Colonic mucosa (tissue), 4 donors: ENCODE results near the gene FOXF2. TPM values are rescaled to one million over a fixed set of nuclear protein-coding genes. Genes with fewer than 3 reads are reported as not detected.

Source experiments
- DNase-seq: peaks from one replicate; pipeline ENCODE4 v3.0.0-alpha.2; 2020
- H3K27ac ChIP-seq: fragments of 200-600 bp; one replicate; pipeline ENCODE4 v1.8.0; 2021
- H3K27me3 ChIP-seq: fragments of 200-600 bp; one replicate; pipeline ENCODE4 v1.8.0; 2021
- H3K36me3 ChIP-seq: fragments of 200-600 bp; one replicate; pipeline ENCODE4 v1.8.0; 2021
- H3K4me1 ChIP-seq: fragments of 200-600 bp; one replicate; pipeline ENCODE4 v1.8.0; 2021; ENCODE audit warnings: mild to moderate bottlenecking
- H3K4me3 ChIP-seq: fragments of 200-600 bp; one replicate; pipeline ENCODE4 v1.8.0; 2021
- H3K9ac ChIP-seq, 2 donors: one replicate each; pipeline ENCODE4 v1.7.0; 2013; ENCODE audit warnings: control low read depth in 2 of 2, low read depth in 2 of 2, low read length in 2 of 2
- H3K9me3 ChIP-seq: fragments of 200-600 bp; one replicate; pipeline ENCODE4 v1.8.0; 2021
- CTCF ChIP-seq: fragments of 200-600 bp; IDR thresholded peaks from one replicate; pipeline ENCODE4 v1.8.0; 2022; ENCODE audit warnings: antibody characterized with exemption, mild to moderate bottlenecking
- intact Hi-C: fragments of 100-400 bp; cut with DNase I; formaldehyde crosslinking; loops from one replicate; pipeline ENCODE4 v1.14.1; 2022
- microRNA-seq: library from miRNA; unstranded; fragments of <30 nt; microRNA quantifications from one replicate; pipeline ENCODE4, GENCODE V29; 2019
- total RNA-seq, 2 donors: library from RNA; stranded (reverse); fragmentation: NEBNext Ultra II Directional in 1 of 2; extraction: Animal tissue kit (Norgen Biotek cat#: 25700) in 1 of 2; gene quantifications; one replicate each; pipeline ENCODE4 v1.2.1, GENCODE V29; 2021
- donor health status: healthy.
- donor health status: DM: no; HTN: no; CAD: no.
- donor health status: DM: no; HTN: no; CAD: no.

FOXF2 gene
- total RNA-seq, 2 donors from 2014 or later: 4.2 to 8.4 TPM

- Histone ChIP-seq H3K9ac (no peak overlapping the region), H3K4me3 (no peak overlapping the region), H3K27ac (no peak overlapping the region), H3K4me1 (no peaks in the 10 kb centered on the region), H3K27me3 (no peaks in the 10 kb centered on the region), H3K9me3 (no peaks in the 10 kb centered on the region), H3K36me3 (no peaks in the 10 kb centered on the region)
- TF ChIP-seq CTCF: no peak
- no peak for DNase-seq
- intact Hi-C loops: no loop called here
These were observed 48.4 kb downstream of the FOXF2 start for GRCh38 chr6:1437553-1438406.

- TF ChIP-seq CTCF: no peak
- DNase-seq: no peak
- Histone ChIP-seq H3K9ac (no peak overlapping the region), H3K36me3 (no peaks in the 10 kb centered on the region), H3K27ac (no peak overlapping the region), H3K4me1 (no peaks in the 10 kb centered on the region), H3K27me3 (no peaks in the 10 kb centered on the region), H3K9me3 (no peaks in the 10 kb centered on the region), H3K4me3 (no peak overlapping the region)
- intact Hi-C loops: no loop called here
These were observed 49.1 kb downstream of the FOXF2 start for GRCh38 chr6:1438471-1438881.

- DNase-seq: no peak
- TF ChIP-seq CTCF: no peak
- Histone ChIP-seq H3K4me1 (no peaks in the 10 kb centered on the region), H3K4me3 (no peak overlapping the region), H3K27ac (no peak overlapping the region), H3K27me3 (no peaks in the 10 kb centered on the region), H3K9me3 (no peaks in the 10 kb centered on the region), H3K9ac (no peak overlapping the region), H3K36me3 (no peaks in the 10 kb centered on the region)
- intact Hi-C loops: no loop called here
These were observed 50.0 kb downstream of the FOXF2 start for GRCh38 chr6:1439349-1439748.

- Histone ChIP-seq H3K9me3 (no peaks in the 10 kb centered on the region), H3K27me3 (no peaks in the 10 kb centered on the region), H3K4me1 (no peaks in the 10 kb centered on the region), H3K9ac (no peak overlapping the region), H3K27ac (no peak overlapping the region), H3K4me3 (no peak overlapping the region), H3K36me3 (no peaks in the 10 kb centered on the region)
- DNase-seq: no peak
- TF ChIP-seq CTCF: no peak
- intact Hi-C loops: no loop called here
These were observed 53.6 kb downstream of the FOXF2 start for GRCh38 chr6:1442929-1443328.

Small RNA genes lying within 50 kb of the gene (microRNA-seq; reads per million reads assigned to microRNA genes)
- 7.7 reads per million, percentile 9 among the genes with 10 or more reads in this experiment for gene MIR6720

Other genes starting within 250 kb of the FOXF2 start
- gene FOXQ1, start 77.5 kb upstream of the FOXF2 start, total RNA-seq: under 1 TPM; 0.42 to 0.82 TPM
- 1 to 10 TPM in 1 of 2 donors, under 1 TPM in 1; 0.69 to 1.5 TPM for gene FOXC1, start 220.3 kb downstream of the FOXF2 start, total RNA-seq